Measurements from ENCODE around the gene UST. TPM values are rescaled to one million over a fixed set of nuclear protein-coding genes. Genes with fewer than 3 reads are reported as not detected.

Gene UST
- polyA plus RNA-seq, 1 donor: 11.5 TPM

GRCh38 chr6:149061930-149062329 lies 315.1 kb downstream of the UST start:
- no peak for DNase-seq

DNA sequence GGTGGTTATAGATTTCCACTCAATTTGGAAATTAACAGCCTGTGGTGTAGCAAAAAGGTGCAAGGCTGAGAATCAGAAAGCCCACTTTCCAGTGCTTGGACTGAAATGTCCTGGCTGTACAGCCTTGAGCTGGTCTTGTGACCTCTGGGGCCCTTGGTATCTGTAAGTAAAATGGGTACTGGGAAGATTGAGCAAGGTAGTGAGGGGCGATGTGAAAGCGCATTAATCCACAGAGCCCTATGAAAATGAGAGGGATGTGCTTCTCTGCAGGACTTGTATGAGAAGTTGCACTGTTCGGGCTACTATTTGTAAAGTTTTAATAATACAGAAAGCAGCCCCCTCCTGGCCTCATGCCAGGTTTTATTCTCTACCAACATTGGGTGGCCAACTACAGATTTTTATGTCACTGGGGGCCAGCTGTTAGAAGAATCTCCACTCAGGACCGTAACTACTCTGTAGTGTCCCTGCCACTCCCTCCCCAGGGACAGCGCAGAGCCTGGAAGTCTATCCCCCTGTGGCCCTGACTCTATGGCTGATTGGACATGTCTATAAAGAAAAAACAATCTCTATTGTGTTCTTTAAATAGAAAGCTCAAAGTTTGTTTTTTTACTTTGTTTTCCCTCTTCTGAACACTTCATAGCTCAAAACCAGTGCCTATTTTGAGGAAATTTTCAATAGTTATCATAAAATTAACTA lies 316.0 kb downstream of the UST start:
- no peak for DNase-seq

- no peak for DNase-seq
Measured at GRCh38 chr6:149063468-149063867, 316.6 kb downstream of the UST start.

GRCh38 chr6:149064001-149064659 lies 317.3 kb downstream of the UST start:
- no peak for DNase-seq

DNA sequence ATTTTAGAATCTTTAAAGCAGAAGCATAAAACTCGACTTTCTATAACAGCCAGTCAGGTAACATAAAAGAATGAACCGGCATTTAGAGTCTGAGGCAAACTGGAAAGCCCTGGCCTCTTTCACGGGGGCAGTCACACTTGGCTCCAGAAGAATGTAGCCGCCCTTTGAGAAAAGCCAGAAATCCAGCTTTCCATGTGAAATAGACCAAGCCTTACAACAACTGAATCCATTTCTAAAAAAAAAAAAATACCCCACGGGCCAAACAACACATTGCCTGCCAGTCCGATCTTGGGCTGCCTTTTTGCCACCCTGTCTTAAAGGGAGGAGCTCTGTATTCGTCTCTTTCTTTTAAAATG lies 317.8 kb downstream of the UST start:
- DNase-seq: no peak

GRCh38 chr6:149065121-149065520 lies 318.3 kb downstream of the UST start:
- no peak for DNase-seq

- DNase-seq: no peak
Measured at GRCh38 chr6:149065658-149066556, 319.1 kb downstream of the UST start.

- no peak for DNase-seq
Measured at GRCh38 chr6:149071997-149072396, 325.2 kb downstream of the UST start.

DNA sequence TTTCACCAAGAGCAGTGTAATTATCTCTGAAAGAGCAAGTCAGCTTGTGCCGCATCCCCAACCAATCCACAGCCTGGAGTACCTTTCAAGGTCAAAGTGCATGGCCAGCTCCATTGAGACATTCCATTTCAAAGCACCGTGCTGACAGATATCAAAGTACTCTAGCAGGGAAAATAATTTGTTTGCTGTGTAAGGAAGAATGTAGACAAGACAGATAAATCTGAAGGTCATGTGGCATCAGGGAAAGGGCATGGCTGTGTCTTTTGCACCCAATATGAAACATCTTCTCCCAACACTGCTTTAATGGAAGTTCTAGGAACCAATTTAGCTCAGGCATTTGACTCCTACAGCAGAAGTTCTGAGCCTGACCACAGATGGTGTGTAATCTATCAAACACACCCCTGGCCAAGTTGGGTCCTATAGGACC lies 328.0 kb downstream of the UST start:
- DNase-seq: no peak

GRCh38 chr6:149075616-149076354 lies 329.0 kb downstream of the UST start:
- no peak for DNase-seq

- no peak for DNase-seq
Measured at GRCh38 chr6:149076355-149076734, 329.5 kb downstream of the UST start.

DNA sequence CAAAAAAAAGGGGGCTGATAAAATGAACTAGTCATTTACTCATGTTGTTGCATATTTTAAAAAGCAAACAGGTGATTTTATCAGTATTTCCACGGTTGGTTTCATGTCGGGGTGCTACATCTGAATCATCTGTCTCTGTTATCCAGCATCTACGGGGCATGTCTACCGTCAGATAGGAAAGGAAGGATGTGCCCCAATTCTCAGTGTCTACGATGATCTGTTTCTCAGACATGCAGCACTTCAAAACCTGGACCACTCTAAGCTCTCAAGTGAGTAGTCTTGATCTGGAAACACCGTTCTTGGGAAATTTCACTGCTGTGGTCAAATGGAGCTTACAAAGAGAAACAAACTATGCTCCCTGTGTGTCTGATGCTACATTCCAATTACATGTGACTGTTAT lies 330.4 kb downstream of the UST start:
- no peak for DNase-seq

DNA sequence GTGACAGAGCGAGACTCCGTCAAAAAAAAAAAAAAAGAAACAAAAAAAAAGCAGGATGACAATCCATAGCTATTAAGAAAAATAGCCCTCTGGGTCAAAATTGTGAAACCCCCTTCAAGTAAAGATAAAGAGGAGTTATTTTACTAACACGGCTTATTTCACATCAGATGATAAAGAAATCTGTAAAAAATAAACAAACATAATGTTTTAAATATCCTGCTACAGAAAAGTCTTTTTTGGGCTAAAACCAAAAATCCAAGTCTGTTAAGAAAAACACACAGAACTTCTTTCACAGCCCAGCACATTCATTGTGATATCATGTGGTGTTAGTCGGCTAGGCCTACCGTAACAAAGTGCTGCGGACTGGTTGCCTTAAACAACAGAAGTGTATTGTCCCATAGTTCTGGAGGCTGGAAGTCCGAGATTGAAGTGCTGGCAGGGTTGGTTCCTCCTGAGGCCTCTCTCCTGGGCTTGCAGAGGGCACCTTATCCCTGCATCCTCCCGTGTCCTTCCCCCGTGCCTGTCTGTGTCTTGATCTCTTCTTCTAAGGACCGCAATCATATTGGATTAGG lies 331.5 kb downstream of the UST start:
- DNase-seq: no peak

DNA sequence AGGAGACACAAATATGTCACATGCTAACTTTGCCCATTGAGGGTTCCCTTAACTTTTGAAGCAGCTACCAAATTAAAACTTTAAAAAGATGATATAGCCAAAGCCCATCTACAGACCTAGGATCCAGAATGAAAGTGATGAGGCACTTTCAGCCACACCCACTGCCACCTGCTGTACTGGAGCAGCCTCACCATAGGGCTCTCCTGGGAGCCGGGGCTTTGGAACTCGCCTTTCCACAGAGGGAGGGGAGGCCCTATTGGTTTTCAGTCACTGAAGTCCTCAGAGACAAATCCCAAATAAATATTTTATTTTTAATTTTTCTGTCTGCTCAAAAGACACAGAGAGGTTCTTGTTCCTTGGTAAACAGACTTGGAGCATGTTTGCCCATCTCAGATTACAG lies 332.6 kb downstream of the UST start:
- no peak for DNase-seq

- no peak for DNase-seq
Measured at GRCh38 chr6:149079911-149080491, 333.2 kb downstream of the UST start.

- DNase-seq: no peak
Measured at GRCh38 chr6:149080511-149080910, 333.7 kb downstream of the UST start.

DNA sequence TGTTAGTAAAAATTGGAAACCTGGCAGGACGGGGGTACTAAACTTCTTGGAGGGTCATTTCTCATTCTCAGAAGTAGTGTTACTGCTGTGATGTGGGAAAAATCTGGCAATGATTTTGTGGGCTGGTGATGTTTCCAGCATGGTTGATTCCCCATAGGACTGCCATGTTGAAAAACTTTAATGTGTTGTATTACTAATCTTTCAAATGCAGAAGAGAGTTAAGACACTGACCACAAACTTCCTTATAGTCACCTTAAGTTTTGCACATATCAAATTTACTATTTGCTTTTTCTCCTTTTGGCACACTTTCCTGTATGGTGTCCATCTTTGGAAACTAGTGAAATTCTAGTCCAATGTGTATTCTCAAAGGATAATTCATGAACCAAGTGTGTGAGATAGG lies 334.5 kb downstream of the UST start:
- no peak for DNase-seq

DNA sequence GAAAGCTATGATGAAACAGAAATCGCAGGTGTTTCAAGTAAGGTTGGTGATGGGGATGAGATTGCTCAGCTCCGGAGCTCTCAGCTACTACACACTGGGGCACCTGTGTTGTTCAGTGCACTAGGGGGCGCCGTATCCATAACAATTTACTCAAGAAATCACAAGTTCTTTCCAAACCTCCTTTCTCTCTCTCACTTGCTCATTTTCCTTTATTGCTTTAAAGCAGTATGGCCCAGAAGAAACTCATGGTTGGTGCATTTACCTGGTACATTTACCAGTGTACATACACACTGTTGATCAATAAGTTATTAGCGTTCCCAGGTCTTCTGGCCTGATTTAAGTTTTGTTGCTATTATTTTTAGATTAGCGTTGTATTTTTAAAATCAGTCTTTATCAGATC lies 335.5 kb downstream of the UST start:
- peak; percentile 70 for DNase-seq

DNA sequence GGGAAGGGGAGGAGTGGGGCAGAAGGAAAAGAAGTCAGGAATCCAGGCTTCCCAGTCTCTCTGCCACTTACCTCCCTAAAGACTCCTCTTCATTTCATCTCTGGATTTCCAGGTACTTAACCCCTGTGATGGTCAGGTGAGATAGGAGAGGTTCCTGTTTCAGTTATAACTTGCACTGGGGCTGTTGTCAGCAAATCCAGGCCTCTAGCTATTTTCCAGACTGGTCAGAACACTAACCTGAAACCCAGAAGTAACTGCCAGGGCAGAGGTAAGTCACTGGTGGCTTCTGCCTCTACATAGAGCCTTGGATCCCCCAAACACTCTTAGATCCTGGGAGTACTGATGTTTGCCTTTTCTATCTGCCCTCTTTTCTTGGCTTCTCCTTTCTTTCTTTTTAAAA lies 337.2 kb downstream of the UST start:
- DNase-seq: no peak

DNA sequence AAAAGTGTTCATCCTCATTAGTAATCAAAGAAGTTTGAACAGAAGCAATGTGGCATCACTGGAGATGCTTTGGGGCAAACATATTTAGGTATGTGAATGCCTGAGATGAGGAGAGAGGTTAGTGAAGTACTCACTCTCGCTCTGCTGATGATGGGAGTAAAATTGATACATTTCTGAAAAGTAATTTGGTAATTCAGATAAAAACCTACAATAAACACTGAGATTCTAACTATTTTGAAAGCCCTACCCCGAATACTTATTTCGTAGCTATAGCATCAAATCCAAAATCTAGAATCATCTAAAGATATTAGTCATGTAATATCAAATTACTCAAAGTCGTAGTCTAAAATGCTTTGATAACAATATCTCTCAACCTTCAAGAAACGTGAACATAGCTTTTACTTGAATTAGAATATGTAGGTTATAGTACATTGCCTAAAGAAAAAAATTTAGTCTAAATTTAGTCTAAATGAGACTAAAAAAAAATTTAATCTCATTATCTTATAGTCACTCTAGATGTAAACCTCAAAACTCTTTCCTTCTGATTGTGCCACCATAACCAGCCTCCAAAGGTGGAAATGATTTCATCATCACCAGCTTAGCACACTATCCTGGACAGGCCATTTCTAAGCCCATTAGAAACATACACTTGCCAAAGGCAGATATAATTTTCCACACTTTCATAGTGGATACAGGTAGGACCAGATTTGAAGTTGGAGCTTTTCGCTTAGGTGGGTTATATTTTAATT lies 338.2 kb downstream of the UST start:
- no peak for DNase-seq

DNA sequence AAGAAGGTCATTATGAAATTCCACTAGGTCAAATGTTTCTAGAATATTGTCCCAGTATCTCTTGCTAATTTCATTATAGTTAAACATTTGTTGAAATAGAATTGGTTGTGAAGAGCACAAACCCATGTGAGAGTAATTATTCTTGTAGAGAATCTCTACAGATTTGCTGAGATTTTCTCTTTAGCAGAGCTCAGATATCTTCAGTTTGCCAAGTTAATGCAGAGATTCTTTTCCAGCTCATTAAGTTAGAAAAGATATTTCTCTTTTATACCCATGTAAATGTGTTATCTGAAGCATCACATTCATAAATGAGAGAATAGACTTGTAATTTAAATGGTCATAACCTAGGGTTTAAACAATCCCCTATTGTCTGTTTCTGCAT lies 338.7 kb downstream of the UST start:
- DNase-seq: no peak
